Ishikawa (cell line): Measurements from ENCODE around the gene EFHC2.

Experiments used
- CEBPB ChIP-seq: IDR thresholded peaks from 2 replicates; pipeline ENCODE4 v1.6.1; 2012
- EGR1 ChIP-seq: IDR thresholded peaks from 2 replicates; pipeline ENCODE4 v1.6.1; 2012
- EP300 ChIP-seq: IDR thresholded peaks from 2 replicates; pipeline ENCODE4 v1.6.1; 2012; ENCODE audit warnings: borderline replicate concordance
- FOXM1 ChIP-seq: IDR thresholded peaks from 2 replicates; pipeline ENCODE4 v1.6.1; 2012; ENCODE audit warnings: low read depth, borderline replicate concordance
- RAD21 ChIP-seq: IDR thresholded peaks from 2 replicates; pipeline ENCODE4 v1.6.1; 2012; ENCODE audit warnings: low read depth
- TAF1 ChIP-seq: IDR thresholded peaks from 2 replicates; pipeline ENCODE4 v1.6.1; 2012; ENCODE audit warnings: low read depth, mild to moderate bottlenecking
- TEAD4 ChIP-seq: IDR thresholded peaks from 2 replicates; pipeline ENCODE4 v1.6.1; 2012
- YY1 ChIP-seq: IDR thresholded peaks from 2 replicates; pipeline ENCODE4 v1.6.1; 2012; ENCODE audit warnings: low read depth
- TF ChIP-seq, protein P1 (sequence below): IDR thresholded peaks from 2 replicates; pipeline ENCODE4 v1.6.1; 2012
- TF ChIP-seq, protein P2 (sequence below): IDR thresholded peaks from 2 replicates; pipeline ENCODE4 v1.6.1; 2012
- TF ChIP-seq, protein P3 (sequence below): IDR thresholded peaks from 2 replicates; pipeline ENCODE4 v1.6.1; 2012; ENCODE audit warnings: low read depth, mild to moderate bottlenecking

DNA sequence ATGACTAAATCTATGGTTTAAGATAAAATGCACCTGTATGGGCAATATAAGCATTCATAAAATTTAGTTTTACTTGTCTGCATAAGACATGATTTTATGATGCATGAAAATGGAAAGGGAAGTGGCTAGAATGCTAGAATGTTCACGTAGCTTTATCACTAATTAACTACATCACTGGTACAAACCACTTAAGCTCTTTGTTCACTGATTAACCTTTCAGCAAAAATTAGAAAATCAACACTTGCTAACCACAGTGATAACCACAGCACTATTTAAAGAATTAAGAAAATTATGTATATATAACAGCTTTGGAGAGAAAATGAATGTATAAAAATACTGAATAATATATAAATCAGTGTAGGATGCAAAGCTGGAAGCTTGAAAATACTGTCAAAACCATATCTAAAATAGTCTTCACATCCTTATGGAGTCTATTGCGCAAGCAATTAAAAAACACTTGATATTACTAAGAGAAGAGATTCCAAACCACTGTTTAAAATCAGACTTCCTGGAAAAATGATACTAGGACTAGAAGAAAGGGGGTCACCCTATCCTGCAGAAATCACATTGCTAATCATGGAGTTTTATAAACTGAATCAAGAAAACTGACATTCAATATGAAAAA, 51.9 kb downstream of the EFHC2 start:
- TF ChIP-seq, protein P1, sequence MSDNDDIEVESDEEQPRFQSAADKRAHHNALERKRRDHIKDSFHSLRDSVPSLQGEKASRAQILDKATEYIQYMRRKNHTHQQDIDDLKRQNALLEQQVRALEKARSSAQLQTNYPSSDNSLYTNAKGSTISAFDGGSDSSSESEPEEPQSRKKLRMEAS: no peak
- TF ChIP-seq TEAD4 (no peak), EGR1 (no peak), FOXM1 (no peak), EP300 (no peak), RAD21 (no peak), CEBPB (0 out of 2 replicates have a peak, but pooled peaks have one; percentile 12), YY1 (no peak), TAF1 (no peak)
- TF ChIP-seq, protein P2, sequence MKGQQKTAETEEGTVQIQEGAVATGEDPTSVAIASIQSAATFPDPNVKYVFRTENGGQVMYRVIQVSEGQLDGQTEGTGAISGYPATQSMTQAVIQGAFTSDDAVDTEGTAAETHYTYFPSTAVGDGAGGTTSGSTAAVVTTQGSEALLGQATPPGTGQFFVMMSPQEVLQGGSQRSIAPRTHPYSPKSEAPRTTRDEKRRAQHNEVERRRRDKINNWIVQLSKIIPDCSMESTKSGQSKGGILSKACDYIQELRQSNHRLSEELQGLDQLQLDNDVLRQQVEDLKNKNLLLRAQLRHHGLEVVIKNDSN: no peak
- TF ChIP-seq, protein P3, sequence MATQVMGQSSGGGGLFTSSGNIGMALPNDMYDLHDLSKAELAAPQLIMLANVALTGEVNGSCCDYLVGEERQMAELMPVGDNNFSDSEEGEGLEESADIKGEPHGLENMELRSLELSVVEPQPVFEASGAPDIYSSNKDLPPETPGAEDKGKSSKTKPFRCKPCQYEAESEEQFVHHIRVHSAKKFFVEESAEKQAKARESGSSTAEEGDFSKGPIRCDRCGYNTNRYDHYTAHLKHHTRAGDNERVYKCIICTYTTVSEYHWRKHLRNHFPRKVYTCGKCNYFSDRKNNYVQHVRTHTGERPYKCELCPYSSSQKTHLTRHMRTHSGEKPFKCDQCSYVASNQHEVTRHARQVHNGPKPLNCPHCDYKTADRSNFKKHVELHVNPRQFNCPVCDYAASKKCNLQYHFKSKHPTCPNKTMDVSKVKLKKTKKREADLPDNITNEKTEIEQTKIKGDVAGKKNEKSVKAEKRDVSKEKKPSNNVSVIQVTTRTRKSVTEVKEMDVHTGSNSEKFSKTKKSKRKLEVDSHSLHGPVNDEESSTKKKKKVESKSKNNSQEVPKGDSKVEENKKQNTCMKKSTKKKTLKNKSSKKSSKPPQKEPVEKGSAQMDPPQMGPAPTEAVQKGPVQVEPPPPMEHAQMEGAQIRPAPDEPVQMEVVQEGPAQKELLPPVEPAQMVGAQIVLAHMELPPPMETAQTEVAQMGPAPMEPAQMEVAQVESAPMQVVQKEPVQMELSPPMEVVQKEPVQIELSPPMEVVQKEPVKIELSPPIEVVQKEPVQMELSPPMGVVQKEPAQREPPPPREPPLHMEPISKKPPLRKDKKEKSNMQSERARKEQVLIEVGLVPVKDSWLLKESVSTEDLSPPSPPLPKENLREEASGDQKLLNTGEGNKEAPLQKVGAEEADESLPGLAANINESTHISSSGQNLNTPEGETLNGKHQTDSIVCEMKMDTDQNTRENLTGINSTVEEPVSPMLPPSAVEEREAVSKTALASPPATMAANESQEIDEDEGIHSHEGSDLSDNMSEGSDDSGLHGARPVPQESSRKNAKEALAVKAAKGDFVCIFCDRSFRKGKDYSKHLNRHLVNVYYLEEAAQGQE: no peak
